Measurements from ENCODE around the gene RPS6KB1.

DNA sequence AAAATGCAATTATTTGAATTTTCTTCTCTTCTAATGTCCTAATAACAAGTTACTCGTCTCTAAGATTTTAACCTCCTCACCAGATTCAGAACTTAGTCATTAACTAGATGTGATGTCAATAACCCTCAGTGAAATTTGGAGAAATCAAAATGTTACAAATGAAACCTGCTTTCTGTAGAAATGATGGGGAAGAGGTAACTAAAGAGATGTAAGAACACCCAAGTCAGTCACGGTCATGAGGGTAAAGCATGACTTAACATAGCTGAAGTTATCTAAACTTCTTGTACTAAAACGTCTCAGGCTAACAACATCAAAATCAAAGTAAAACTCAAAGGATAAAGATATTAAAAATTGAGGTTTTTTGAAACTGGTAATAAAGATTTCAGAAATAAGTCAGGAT lies 61.9 kb downstream of the RPS6KB1 start:
- TF ChIP-seq CTCF (IDR thresholded peaks at IDR 0.05; ENCODE audit: insufficient read depth, low read length, poor library complexity, severe bottlenecking) (no peak), EZH2phosphoT487 (conservative IDR thresholded peaks at IDR 0.05; ENCODE audit: low read length) (no peak)
